HUES64 (cell line): ENCODE data around the gene SETBP1.
A peak's percentile ranks its signal among the peaks of the same experiment; 100 is the strongest.

ENCODE experiments used
- H3K27ac ChIP-seq: 2 replicates; pipeline ENCODE4 v1.7.0; 2013; ENCODE audit warnings: low read depth, low read length, inconsistent platforms
- H3K27me3 ChIP-seq: 2 replicates; pipeline ENCODE4 v1.6.1; 2013; ENCODE audit warnings: mild to moderate bottlenecking, low read length; ENCODE audit not compliant: insufficient read depth
- H3K36me3 ChIP-seq: 2 replicates; pipeline ENCODE4 v1.6.1; 2013; ENCODE audit warnings: mild to moderate bottlenecking, low read length; ENCODE audit not compliant: insufficient read depth
- H3K4me1 ChIP-seq: 2 replicates; pipeline ENCODE4 v1.6.1; 2013; ENCODE audit warnings: mild to moderate bottlenecking, low read length, moderate library complexity; ENCODE audit not compliant: insufficient read depth
- H3K4me3 ChIP-seq: 2 replicates; pipeline ENCODE4 v1.5.1; 2013; ENCODE audit warnings: mild to moderate bottlenecking, low read length, moderate library complexity
- H3K9ac ChIP-seq: 2 replicates; pipeline ENCODE4 v1.6.1; 2013; ENCODE audit warnings: mild to moderate bottlenecking, low read depth, low read length
- H3K9me3 ChIP-seq: 2 replicates; pipeline ENCODE4 v1.6.1; 2013; ENCODE audit warnings: low read depth, low read length; ENCODE audit not compliant: insufficient read depth
- WGBS: fragments of 150-250, 120-280 bp; methylation state at CpG from one replicate; pipeline ENCODE4 v1.1.7; 2013; ENCODE audit warnings: missing lambda C conversion rate; 5-methylcytosine and 5-hydroxymethylcytosine counted together

The SETBP1 gene

GRCh38 chr18:44819944-44820510, 139.3 kb downstream of the SETBP1 start:
- Histone ChIP-seq H3K4me3 (no peak overlapping the region), H3K27ac (no peak overlapping the region), H3K27me3 (no peaks in the 10 kb centered on the region), H3K9ac (no peak overlapping the region), H3K4me1 (peaks cover 12% of the 10 kb centered on the region), H3K36me3 (no peaks in the 10 kb centered on the region), H3K9me3 (no peaks in the 10 kb centered on the region)
- WGBS: 88% methylated on average over 6 of the region's 6 CpGs

GRCh38 chr18:44821924-44822323, 141.2 kb downstream of the SETBP1 start:
- Histone ChIP-seq H3K9me3 (no peaks in the 10 kb centered on the region), H3K4me3 (no peak overlapping the region), H3K27ac (no peak overlapping the region), H3K27me3 (no peaks in the 10 kb centered on the region), H3K36me3 (no peaks in the 10 kb centered on the region), H3K4me1 (peaks cover 23% of the 10 kb centered on the region), H3K9ac (no peak overlapping the region)
- WGBS: 78% methylated on average over 1 of the region's 1 CpG

- Histone ChIP-seq H3K4me3 (no peak overlapping the region), H3K27ac (no peak overlapping the region), H3K27me3 (no peaks in the 10 kb centered on the region), H3K9me3 (no peaks in the 10 kb centered on the region), H3K4me1 (peaks cover 27% of the 10 kb centered on the region), H3K9ac (no peak overlapping the region), H3K36me3 (no peaks in the 10 kb centered on the region)
- 95% methylated on average over 3 of the region's 3 CpGs for WGBS
These were observed 142.6 kb downstream of the SETBP1 start for GRCh38 chr18:44823286-44823685.

- Histone ChIP-seq H3K9ac (no peak overlapping the region), H3K9me3 (no peaks in the 10 kb centered on the region), H3K36me3 (no peaks in the 10 kb centered on the region), H3K4me1 (peaks cover 32% of the 10 kb centered on the region), H3K4me3 (no peak overlapping the region), H3K27ac (no peak overlapping the region), H3K27me3 (no peaks in the 10 kb centered on the region)
These were observed 143.1 kb downstream of the SETBP1 start for GRCh38 chr18:44823782-44824181.

- H3K4me3 ChIP-seq: no peak overlapping the region
- no peaks in the 10 kb centered on the region for H3K27me3 ChIP-seq
- H3K36me3 ChIP-seq: no peaks in the 10 kb centered on the region
- 85% methylated on average over 2 of the region's 2 CpGs for WGBS
- no peak overlapping the region for H3K9ac ChIP-seq
- H3K9me3 ChIP-seq: no peaks in the 10 kb centered on the region
- H3K4me1 ChIP-seq: peaks cover 28% of the 10 kb centered on the region
- H3K27ac ChIP-seq: no peak overlapping the region
These were observed 144.2 kb downstream of the SETBP1 start for GRCh38 chr18:44824884-44825283.

GRCh38 chr18:44826418-44827259, 146.0 kb downstream of the SETBP1 start:
- 46% methylated on average over 4 of the region's 5 CpGs for WGBS
- no peak overlapping the region for H3K4me3 ChIP-seq
- H3K27ac ChIP-seq: peak overlapping the region; percentile 83
- no peaks in the 10 kb centered on the region for H3K9me3 ChIP-seq
- H3K36me3 ChIP-seq: no peaks in the 10 kb centered on the region
- peaks cover 28% of the 10 kb centered on the region; the same call in 1 of the 2 replicates for H3K4me1 ChIP-seq
- H3K9ac ChIP-seq: no peak overlapping the region
- H3K27me3 ChIP-seq: no peaks in the 10 kb centered on the region

- Histone ChIP-seq H3K4me3 (no peak overlapping the region), H3K9ac (no peak overlapping the region), H3K27me3 (no peaks in the 10 kb centered on the region), H3K4me1 (peaks cover 30% of the 10 kb centered on the region), H3K27ac (no peak overlapping the region), H3K36me3 (no peaks in the 10 kb centered on the region), H3K9me3 (no peaks in the 10 kb centered on the region)
- 95% methylated on average over 3 of the region's 3 CpGs for WGBS
These were observed 147.4 kb downstream of the SETBP1 start for GRCh38 chr18:44828080-44828479.

- H3K9me3 ChIP-seq: no peaks in the 10 kb centered on the region
- no peak overlapping the region for H3K9ac ChIP-seq
- H3K27me3 ChIP-seq: no peaks in the 10 kb centered on the region
- peaks cover 41% of the 10 kb centered on the region for H3K4me1 ChIP-seq
- H3K27ac ChIP-seq: no peak overlapping the region
- no peaks in the 10 kb centered on the region for H3K36me3 ChIP-seq
- WGBS: 88% methylated on average over 1 of the region's 1 CpG
- H3K4me3 ChIP-seq: no peak overlapping the region
These were observed 149.9 kb downstream of the SETBP1 start for GRCh38 chr18:44830581-44830980.

- no peak overlapping the region for H3K27ac ChIP-seq
- WGBS: 90% methylated on average over 2 of the region's 2 CpGs
- no peak overlapping the region for H3K4me3 ChIP-seq
- H3K9me3 ChIP-seq: no peaks in the 10 kb centered on the region
- no peak overlapping the region for H3K9ac ChIP-seq
- peaks cover 44% of the 10 kb centered on the region for H3K4me1 ChIP-seq
- no peaks in the 10 kb centered on the region for H3K27me3 ChIP-seq
- no peaks in the 10 kb centered on the region for H3K36me3 ChIP-seq
These were observed 153.1 kb downstream of the SETBP1 start for GRCh38 chr18:44833786-44834185.

GRCh38 chr18:44834867-44835469, 154.3 kb downstream of the SETBP1 start:
- H3K36me3 ChIP-seq: no peaks in the 10 kb centered on the region
- H3K4me3 ChIP-seq: no peak overlapping the region
- no peak overlapping the region for H3K9ac ChIP-seq
- peaks cover 56% of the 10 kb centered on the region for H3K4me1 ChIP-seq
- no peaks in the 10 kb centered on the region for H3K27me3 ChIP-seq
- H3K27ac ChIP-seq: no peak overlapping the region
- WGBS: 89% methylated on average over 5 of the region's 5 CpGs
- H3K9me3 ChIP-seq: no peaks in the 10 kb centered on the region

- H3K36me3 ChIP-seq: no peaks in the 10 kb centered on the region
- no peak overlapping the region for H3K9ac ChIP-seq
- no peak overlapping the region for H3K27ac ChIP-seq
- H3K27me3 ChIP-seq: no peaks in the 10 kb centered on the region
- peaks cover 56% of the 10 kb centered on the region for H3K4me1 ChIP-seq
- H3K4me3 ChIP-seq: no peak overlapping the region
- no peaks in the 10 kb centered on the region for H3K9me3 ChIP-seq
- 71% methylated on average over 6 of the region's 6 CpGs for WGBS
These were observed 155.0 kb downstream of the SETBP1 start for GRCh38 chr18:44835703-44836102.
